ENCODE data around the gene KCNQ5. TPM values are rescaled to one million over a fixed set of nuclear protein-coding genes. Genes with fewer than 3 reads are reported as not detected.

The KCNQ5 gene
- total and polyA plus RNA-seq, 2 of the 8 experiments (the other 6 are each of a cell fraction or from before 2014, with no cell fraction given): 0.83 to 1.2 TPM

DNA sequence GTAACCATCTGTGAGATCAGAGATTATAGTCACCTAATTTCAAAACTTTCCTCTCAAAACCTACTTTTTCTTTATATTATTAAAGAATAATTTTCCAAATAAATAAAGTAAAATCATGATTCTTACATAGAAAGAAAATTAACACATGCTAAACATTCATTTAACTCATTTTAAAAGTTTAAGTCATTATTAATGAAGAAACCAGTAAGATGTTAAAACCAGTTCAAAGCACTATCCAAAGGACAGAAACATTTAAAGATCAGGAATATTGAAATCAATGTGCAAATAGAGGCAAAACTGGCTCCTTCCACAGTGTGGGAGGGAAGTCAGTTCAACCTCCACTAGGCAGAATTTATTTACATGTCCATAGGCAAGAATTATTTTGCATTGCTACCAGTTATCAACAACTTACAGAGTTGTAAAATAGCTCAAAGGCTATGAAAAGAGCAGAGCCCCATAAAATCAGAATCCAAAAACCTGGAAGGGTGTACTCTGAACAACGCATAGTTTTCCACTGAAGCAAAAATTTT is 456.5 kb downstream of the KCNQ5 start (continued):
- TF ChIP-seq, protein P1, sequence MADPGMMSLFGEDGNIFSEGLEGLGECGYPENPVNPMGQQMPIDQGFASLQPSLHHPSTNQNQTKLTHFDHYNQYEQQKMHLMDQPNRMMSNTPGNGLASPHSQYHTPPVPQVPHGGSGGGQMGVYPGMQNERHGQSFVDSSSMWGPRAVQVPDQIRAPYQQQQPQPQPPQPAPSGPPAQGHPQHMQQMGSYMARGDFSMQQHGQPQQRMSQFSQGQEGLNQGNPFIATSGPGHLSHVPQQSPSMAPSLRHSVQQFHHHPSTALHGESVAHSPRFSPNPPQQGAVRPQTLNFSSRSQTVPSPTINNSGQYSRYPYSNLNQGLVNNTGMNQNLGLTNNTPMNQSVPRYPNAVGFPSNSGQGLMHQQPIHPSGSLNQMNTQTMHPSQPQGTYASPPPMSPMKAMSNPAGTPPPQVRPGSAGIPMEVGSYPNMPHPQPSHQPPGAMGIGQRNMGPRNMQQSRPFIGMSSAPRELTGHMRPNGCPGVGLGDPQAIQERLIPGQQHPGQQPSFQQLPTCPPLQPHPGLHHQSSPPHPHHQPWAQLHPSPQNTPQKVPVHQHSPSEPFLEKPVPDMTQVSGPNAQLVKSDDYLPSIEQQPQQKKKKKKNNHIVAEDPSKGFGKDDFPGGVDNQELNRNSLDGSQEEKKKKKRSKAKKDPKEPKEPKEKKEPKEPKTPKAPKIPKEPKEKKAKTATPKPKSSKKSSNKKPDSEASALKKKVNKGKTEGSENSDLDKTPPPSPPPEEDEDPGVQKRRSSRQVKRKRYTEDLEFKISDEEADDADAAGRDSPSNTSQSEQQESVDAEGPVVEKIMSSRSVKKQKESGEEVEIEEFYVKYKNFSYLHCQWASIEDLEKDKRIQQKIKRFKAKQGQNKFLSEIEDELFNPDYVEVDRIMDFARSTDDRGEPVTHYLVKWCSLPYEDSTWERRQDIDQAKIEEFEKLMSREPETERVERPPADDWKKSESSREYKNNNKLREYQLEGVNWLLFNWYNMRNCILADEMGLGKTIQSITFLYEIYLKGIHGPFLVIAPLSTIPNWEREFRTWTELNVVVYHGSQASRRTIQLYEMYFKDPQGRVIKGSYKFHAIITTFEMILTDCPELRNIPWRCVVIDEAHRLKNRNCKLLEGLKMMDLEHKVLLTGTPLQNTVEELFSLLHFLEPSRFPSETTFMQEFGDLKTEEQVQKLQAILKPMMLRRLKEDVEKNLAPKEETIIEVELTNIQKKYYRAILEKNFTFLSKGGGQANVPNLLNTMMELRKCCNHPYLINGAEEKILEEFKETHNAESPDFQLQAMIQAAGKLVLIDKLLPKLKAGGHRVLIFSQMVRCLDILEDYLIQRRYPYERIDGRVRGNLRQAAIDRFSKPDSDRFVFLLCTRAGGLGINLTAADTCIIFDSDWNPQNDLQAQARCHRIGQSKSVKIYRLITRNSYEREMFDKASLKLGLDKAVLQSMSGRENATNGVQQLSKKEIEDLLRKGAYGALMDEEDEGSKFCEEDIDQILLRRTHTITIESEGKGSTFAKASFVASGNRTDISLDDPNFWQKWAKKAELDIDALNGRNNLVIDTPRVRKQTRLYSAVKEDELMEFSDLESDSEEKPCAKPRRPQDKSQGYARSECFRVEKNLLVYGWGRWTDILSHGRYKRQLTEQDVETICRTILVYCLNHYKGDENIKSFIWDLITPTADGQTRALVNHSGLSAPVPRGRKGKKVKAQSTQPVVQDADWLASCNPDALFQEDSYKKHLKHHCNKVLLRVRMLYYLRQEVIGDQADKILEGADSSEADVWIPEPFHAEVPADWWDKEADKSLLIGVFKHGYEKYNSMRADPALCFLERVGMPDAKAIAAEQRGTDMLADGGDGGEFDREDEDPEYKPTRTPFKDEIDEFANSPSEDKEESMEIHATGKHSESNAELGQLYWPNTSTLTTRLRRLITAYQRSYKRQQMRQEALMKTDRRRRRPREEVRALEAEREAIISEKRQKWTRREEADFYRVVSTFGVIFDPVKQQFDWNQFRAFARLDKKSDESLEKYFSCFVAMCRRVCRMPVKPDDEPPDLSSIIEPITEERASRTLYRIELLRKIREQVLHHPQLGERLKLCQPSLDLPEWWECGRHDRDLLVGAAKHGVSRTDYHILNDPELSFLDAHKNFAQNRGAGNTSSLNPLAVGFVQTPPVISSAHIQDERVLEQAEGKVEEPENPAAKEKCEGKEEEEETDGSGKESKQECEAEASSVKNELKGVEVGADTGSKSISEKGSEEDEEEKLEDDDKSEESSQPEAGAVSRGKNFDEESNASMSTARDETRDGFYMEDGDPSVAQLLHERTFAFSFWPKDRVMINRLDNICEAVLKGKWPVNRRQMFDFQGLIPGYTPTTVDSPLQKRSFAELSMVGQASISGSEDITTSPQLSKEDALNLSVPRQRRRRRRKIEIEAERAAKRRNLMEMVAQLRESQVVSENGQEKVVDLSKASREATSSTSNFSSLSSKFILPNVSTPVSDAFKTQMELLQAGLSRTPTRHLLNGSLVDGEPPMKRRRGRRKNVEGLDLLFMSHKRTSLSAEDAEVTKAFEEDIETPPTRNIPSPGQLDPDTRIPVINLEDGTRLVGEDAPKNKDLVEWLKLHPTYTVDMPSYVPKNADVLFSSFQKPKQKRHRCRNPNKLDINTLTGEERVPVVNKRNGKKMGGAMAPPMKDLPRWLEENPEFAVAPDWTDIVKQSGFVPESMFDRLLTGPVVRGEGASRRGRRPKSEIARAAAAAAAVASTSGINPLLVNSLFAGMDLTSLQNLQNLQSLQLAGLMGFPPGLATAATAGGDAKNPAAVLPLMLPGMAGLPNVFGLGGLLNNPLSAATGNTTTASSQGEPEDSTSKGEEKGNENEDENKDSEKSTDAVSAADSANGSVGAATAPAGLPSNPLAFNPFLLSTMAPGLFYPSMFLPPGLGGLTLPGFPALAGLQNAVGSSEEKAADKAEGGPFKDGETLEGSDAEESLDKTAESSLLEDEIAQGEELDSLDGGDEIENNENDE (IDR thresholded peaks at IDR 0.05; ENCODE audit: insufficient replicate concordance, low read length): no peak
- TF ChIP-seq SP4 (IDR thresholded peaks at IDR 0.05; ENCODE audit: low read length): no peak
- TF ChIP-seq SIX5 (IDR thresholded peaks at IDR 0.05; ENCODE audit: low read depth, low read length): no peak
- no peak for TF ChIP-seq CTBP2 (IDR thresholded peaks at IDR 0.05; ENCODE audit: borderline replicate concordance, insufficient read depth, insufficient read length, low read length)
- TF ChIP-seq CHD2 (IDR thresholded peaks at IDR 0.05; ENCODE audit: low read length): no peak
- no peak for TF ChIP-seq GTF2F1 (IDR thresholded peaks at IDR 0.05; ENCODE audit: borderline replicate concordance, low read depth, low read length)
- TF ChIP-seq SP1 (IDR thresholded peaks at IDR 0.05; ENCODE audit: low read depth, low read length): no peak
- no peak for TF ChIP-seq SUZ12 (IDR thresholded peaks at IDR 0.05; ENCODE audit: low read length)
- no peak for TF ChIP-seq SP2 (IDR thresholded peaks at IDR 0.05; ENCODE audit: low read length)
- no peak for TF ChIP-seq CEBPB (IDR thresholded peaks at IDR 0.05; ENCODE audit: low read depth, low read length)

Data from H1 (cell line).